Stimulated activated CD4-positive, alpha-beta T cell treated with anti-CD3 and anti-CD28 coated beads, Interleukin-15, amount 100 ng/mL, for 48 hours (primary cell): ENCODE measurements around the gene DNAH7.

ENCODE experiments used
- DNase-seq, 2 donors: peaks; one replicate each; pipeline ENCODE4 v3.0.0-alpha.2; 2020; ENCODE audit warnings: low read depth in 2 of 2

DNAH7 gene

GRCh38 chr2:195863121-195863520 lies 205.5 kb downstream of the DNAH7 start:
- no peak for DNase-seq

GRCh38 chr2:195861821-195862220 lies 206.8 kb downstream of the DNAH7 start:
- DNase-seq = no peak

DNA sequence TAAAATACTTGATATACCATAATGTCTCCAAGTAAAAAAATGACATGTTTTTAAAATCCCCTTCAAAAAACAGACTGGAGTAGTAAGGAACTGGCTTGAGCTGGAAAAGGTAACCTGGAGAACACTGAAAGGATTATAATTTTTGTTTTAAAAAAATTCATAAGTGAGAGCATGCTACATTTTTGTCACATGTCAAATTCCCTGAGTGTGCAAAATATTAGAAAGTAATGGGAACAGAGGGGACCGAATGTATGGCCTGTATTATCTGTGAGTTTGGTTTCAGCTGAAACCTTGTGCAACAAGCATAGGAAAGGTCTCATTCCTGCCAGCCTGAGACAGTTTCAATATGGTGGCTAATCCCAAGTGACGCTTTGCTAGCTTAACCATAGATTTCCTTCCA lies 209.1 kb downstream of the DNAH7 start:
- DNase-seq = no peak

DNA sequence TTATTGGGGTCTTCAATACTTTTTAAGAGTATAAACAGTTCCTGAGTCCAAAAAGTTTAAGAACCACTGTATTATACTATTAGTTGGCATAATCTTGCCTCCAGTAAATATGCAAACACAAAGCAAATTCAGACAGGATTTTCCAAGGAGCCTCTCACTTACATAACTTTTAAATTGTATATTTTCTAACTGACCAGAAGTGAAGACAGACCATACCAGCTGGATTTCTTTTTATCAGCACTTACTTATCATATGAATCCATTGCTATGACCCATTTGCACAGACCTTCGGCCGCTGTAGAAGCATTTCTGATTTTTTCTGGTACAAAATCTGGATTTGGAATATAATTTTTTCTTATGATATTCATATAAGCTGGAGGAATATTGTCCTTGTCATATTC lies 211.5 kb downstream of the DNAH7 start:
- no peak for DNase-seq

DNA sequence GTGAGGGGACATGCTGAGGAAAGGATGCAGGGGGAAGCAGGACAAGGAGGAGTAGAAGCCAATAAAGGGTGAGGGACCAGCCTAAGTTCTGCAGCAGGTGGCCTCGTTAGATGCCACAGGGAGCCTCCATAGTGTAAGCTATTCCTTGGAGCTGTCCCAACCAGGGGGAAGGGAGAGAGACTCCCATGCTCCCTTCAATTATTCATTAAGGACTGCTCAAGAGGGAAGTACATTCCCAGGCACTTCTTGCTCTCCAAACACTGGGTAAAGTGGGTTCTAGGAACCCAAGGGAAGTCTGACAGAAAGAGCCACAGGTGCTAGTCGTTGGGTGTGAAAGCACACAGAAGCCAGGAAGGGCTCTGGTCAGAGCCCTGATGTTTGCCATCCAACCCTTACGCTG lies 217.9 kb downstream of the DNAH7 start:
- DNase-seq = no peak

DNA sequence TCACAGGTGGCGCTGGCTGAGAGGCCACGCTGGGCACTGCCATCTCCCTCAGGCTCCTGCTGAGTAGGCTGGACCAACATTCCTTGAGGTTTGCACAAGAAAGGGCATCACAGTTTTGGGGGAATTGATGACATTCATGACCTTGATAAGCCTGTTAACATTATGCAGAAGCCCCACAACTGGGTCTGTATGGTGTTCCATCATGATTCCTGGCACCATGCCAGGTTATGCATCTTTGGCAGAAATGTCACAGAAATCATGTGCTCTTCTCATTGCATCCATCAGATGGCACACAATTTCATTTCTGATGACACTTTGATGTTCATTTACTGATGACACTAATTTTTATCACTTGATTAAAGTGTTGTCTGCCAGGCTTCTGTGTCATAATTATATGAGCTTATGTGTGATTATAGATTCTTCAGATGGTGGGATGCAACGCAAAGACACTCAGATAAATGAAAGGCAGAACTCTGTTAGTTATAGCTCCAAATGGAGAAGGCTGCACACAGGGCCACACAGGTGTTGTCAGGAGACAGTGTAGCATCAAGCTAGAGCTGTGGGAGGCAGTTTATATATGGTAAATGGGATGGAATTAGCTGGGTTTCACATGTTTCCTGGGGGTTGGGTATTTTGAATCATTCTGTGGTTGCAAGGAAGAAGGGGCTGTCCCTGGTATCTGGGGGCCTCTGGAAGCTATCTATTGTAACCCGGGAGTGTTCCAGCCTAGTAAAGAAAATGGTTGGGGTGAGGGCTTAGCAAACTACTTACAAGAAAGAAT lies 220.3 kb downstream of the DNAH7 start:
- no peak for DNase-seq

DNA sequence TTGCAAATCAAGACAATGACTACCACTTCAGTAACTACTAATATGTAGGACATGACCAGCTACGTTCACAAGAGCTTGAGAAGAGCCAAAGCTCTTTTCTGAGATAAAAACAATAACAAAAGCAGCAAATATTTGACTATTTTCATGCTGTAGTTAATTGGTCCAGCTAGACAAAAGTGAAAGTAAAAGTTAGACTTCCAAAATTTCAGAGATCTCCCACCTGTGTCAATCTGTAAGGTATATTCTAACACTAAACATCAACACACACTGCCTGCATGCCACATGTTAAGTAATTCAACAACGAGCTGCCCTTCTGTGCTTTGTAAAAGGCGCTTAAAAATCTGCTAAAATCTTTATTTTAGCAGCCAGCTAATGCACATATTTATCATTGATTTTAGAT lies 225.7 kb downstream of the DNAH7 start:
- no peak for DNase-seq

DNA sequence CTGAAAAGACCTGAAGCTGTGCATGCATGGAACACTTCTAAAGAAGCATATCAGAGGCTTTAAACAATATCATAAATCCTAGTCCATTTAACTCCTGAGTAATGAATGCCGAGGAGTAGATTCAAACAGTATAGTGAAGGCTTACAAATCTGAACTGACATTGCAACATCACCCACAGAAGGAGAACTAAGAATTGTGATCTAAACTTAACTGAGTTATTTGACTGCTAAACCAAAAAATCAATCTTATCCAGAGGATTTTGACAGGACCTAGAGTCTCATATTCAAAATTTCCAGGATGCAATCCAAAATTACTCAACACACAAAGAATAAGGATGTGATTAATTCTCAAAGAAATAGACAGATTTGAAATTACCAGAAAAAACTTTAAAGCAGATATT lies 230.6 kb downstream of the DNAH7 start:
- DNase-seq = no peak

DNA sequence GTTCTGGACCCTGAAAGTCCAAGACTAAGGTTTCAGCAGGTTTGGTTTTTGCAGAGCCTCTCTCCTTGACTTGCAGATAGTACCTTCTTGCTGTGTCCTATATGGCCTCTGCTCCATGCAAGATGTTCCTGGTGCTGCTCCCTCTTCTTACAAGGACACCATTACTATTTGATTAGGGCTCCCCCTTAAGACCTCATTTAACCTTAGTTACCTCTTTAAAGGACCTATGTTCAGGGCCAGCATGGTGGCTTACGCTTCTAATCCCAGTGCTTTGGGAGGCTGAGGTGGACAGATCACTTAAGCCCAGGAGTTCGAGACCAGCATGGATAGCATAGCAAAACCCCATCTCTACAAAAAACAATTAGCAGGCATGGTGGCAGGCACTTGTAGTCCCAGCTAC lies 232.6 kb downstream of the DNAH7 start:
- no peak for DNase-seq

- DNase-seq = no peak
Measured at GRCh38 chr2:195834836-195835235, 233.8 kb downstream of the DNAH7 start.

DNA sequence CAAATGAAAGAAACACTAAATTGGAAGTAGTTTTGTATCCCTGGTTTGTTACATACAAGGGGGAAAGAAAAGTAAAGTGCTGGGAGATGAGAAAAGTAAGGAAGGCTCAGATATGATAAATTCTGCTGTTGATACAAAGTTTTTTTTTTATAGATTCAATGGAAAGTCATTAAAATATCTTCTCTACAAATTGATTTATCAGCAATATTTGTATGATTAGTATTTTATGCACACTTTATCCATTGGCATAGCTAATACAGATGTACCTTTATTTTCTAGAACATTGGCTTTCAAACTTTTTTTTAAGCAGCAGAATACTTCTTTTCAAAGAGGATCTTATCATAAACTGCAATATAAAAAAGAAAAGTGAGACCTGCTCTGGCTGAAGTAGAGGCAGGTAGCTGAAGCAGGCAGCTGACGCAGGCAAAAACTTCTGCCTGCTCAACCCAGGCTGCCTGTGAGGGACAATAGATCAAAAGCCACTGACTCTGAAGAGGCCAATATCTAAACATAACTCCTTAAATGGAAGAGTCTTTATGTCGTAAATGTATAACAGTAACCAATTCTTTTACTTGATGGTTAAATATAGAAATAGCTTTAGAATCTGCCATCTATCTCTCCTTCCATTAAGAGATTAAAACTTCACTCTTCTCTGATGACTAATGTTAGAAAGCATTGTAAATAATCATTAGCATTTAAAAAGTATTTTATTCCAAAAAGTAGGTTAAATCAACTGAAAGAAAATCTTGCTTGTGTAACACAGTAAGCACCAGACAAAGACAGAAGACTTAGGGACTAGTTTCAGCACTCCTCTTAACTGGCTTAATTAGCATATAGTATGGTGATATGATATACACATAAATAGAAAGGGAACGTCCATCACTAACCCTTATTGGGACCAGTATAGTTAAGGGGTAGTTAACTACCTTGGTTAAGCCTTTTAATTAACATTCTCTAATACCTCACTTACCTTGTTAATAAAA lies 237.4 kb downstream of the DNAH7 start:
- no peak for DNase-seq

DNA sequence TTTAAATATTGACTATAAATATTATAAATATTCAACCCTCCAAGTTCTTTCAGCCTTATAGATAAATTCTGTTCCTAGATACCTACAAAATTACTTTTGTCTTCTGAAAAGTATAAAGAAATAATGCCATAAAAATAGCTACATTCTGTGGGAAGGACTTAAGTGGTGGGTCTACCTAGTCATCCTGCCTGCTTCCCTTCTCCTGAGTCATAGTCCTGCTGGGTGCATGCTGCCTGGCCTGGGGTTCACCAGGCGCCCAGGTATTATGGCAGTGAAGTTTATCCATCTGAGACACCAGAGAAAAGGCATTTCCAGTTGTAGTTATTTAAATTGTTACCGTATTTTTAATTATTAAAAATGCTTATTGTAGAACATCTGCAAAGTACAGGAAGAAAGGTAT lies 244.2 kb downstream of the DNAH7 start:
- no peak for DNase-seq

DNA sequence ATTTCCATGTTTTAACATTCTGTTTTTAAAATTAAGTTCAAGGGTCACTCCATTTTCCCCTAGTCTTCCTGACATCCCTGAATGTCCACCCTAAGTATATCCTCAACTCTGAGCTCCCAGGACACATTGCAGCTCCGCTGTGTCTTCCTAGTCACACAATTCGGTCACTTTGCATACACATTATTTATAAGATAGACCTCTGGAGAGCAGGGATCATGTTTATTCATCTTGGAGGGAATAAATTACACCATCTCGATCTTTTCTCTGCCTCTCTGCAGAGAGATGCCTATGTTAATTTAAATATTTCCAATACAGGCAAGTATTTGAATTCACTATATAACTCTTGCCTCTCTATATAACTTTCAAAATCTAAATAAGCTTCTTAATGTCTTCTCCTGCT lies 245.4 kb downstream of the DNAH7 start:
- DNase-seq = no peak

DNA sequence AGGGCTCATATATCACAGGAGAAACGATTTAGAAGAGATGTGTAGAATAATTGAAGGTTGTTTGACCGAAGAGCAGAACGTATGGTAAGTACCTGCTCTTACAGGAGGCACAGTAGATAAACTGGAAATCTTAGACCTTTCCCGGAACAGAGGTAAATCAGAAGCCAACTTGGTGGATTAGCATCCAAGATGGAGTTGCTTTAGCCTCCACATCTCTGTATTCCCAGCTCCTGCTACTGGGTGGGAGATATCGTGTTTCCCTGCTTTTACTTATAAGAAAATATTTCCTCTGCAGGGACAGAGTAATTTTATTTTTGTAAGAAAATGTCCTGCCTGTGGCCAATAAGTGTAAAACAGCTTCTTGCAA lies 247.1 kb downstream of the DNAH7 start:
- DNase-seq = no peak

GRCh38 chr2:195820867-195821565 lies 247.6 kb downstream of the DNAH7 start:
- DNase-seq = no peak

DNA sequence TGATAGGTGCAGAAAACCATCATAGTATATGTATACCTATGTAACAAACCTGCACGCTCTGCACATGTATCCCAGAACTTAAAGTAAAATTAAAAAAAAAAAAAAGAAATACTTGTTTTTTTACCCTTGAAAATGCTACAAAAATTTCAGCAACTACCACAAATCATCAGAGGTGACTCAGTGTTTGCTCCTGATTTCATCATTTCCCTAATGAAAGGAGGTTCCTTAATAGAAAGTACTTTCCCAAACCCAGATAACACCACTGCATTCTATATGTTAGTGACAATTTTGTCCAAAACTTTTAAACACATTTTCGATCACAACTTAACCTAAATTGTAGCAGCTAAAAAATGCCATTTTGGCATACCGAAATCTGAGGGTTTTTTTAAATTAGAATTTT lies 248.3 kb downstream of the DNAH7 start:
- DNase-seq = no peak

DNA sequence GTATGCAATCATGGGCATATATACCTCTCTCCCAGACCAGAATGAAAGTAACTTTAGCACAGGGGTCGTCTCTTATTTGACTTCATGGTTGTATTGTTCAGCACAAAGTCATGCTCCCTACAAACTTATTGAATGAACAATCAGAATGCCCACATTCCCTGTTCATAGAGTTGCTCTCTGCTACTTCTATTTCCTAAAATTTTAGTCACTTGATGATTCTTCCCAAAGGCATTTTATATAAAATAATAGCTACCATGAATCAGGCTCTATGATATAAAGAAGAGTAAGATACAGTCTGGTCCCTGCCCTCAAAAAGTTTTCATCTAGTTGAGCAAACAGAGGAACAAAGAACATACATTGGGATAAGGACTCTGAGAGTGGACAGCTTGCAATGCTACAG lies 249.4 kb downstream of the DNAH7 start:
- DNase-seq = no peak

DNA sequence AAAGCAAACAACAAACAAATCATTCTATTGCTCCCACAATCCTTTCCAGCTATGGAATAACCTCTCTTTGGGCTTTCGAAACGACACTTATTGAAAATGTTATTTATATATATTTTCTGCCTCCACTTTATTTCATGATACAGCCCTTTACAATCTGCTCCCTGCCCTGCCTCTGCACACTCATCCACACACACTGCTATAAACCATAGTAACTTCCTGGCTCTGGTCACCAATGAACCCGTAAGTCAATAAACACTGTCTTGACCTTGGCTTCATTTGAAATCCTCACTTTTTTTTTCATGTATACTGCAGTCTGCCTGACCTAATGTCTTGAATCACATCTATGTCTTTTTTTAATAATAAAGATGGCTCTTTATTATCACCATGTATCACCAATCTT lies 250.1 kb downstream of the DNAH7 start:
- no peak for DNase-seq

GRCh38 chr2:195818106-195818505 lies 250.5 kb downstream of the DNAH7 start:
- no peak for DNase-seq

GRCh38 chr2:195815083-195815482 lies 253.6 kb downstream of the DNAH7 start:
- no peak for DNase-seq

DNA sequence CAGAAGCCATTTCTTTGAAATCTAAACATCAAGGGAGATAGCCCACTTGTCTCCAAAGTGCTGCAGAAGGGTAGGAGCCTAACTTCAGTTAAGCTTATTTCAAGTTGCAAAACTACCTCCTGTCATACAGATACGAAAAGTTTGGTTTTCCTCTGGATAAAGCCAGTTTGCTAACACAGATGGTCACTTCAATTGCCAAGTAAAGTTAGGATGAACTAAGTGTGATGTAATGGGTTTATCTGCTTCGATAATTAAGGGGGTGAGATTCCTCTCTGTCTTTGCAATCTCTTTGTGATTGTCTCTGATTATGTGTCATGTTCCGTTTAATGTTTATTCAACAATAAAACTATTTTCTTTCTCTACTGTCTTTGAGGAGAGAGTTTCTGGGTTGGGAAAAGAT lies 255.2 kb downstream of the DNAH7 start:
- DNase-seq = no peak

DNA sequence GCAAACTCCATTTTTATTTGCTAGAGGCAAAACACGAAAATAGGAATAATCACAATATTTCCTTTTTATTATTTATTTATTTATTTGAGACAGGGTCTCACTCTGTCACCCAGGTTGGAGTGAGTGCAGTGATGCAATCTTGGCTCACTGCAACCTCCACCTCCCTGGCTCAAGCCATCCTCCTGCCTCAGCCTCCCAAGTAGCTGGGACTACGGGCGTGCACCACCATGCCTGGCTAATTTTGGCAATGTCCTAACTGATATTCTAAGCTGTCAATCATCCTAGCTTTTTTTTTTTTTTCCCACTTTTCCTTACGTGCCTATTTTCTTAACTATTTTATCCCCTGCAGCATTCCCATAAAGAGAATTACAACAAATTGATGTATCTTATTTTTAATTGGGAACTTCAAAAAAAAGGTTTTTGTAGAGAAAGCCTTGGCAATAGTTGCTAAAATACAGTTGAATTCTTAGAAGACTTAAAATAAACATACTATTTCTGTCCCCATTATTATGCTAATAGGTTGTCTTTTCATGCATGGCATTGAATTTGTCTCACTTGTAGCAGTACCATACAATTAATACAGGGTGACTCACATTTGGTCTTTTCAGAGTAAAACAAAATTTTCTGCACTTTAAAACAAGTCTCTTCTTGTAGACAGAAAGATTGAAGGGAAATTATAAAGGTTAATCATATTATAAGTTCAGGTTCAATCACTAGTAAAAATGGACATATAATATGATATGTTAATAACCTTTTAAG lies 258.1 kb downstream of the DNAH7 start:
- no peak for DNase-seq
